Body of pancreas (tissue), 4 donors: ENCODE results near the gene ADGRG3.

Experiments
- POLR2A ChIP-seq, 3 donors: fragments of 450-650 bp; IDR thresholded peaks; one replicate each; pipeline ENCODE4 v1.6.1; 2016; ENCODE audit warnings: antibody characterized with exemption in 3 of 3, mild to moderate bottlenecking in 2 of 3
- TF ChIP-seq, protein P1 (sequence below), 7 experiments: fragments of 450-650 bp in 4 of 7; fragments of 200-600 bp in 3 of 7; sonication (generic) in 3 of 7; IDR thresholded peaks; one replicate each; pipeline ENCODE4 v1.5.1; 2016 to 2019; ENCODE audit warnings: antibody characterized with exemption in 7 of 7

DNA sequence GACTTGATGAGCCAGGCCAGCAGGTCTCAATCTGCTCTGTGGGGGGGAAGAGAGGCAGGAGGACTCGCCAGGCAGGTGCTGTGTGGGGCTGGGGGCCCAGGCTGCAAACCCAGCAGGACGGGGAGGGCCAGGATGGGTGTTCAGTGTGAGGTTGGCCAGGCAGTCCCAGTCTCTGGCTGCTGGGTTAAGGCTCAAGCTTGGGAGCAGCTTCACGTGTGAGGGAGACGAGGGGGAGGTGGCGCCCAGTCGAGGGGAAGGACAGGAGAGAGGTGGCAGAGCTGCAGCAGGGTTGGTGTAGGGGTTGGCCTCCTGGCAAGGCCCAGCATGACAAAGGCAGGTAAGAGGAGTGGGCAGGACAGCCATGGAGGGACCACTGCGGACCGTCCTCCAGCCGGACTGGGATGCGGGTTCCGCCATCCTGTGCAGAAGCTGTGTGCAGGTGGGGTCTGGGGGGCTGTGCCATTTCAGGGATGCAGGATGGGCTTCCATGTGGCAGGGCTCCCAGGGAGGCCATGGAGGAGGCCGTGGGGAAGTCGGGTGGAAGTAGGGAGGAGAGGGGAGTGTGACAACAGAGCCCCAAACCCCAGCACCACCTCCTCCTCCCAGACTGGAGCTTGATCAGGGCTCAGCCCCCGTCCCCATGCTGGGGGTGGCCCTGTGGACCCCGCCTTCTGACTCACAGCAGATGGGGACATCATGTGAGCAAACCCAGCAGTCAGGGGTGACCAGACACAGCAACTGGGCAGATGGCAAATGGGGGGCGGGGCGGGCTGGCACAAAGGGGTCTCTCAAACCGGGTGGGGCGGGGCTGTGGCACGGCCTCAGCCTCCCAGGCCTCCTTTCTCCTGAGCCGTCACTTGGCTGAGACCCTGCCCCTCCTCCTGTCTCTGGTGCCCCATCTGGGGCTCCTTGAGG, 36.9 kb upstream of the ADGRG3 start:
- TF ChIP-seq, protein P1, sequence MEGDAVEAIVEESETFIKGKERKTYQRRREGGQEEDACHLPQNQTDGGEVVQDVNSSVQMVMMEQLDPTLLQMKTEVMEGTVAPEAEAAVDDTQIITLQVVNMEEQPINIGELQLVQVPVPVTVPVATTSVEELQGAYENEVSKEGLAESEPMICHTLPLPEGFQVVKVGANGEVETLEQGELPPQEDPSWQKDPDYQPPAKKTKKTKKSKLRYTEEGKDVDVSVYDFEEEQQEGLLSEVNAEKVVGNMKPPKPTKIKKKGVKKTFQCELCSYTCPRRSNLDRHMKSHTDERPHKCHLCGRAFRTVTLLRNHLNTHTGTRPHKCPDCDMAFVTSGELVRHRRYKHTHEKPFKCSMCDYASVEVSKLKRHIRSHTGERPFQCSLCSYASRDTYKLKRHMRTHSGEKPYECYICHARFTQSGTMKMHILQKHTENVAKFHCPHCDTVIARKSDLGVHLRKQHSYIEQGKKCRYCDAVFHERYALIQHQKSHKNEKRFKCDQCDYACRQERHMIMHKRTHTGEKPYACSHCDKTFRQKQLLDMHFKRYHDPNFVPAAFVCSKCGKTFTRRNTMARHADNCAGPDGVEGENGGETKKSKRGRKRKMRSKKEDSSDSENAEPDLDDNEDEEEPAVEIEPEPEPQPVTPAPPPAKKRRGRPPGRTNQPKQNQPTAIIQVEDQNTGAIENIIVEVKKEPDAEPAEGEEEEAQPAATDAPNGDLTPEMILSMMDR (IDR thresholded peaks at IDR 0.05): no peak
- TF ChIP-seq POLR2A (IDR thresholded peaks at IDR 0.05): no peak
